GM12892 (cell line): ENCODE measurements around the gene CCDC40.

ENCODE experiments used
- POLR2A ChIP-seq: IDR thresholded peaks from 2 replicates; pipeline ENCODE4 v1.6.1; 2011; ENCODE audit warnings: low read depth, low read length, control low read depth
- POLR2AphosphoS5 ChIP-seq: IDR thresholded peaks from 2 replicates; pipeline ENCODE4 v1.6.1; 2011; ENCODE audit warnings: low read depth, low read length, control low read depth
- TAF1 ChIP-seq: IDR thresholded peaks from 2 replicates; pipeline ENCODE4 v1.6.1; 2011; ENCODE audit warnings: low read depth, mild to moderate bottlenecking, control low read depth, low read length, borderline replicate concordance

- no peak for TF ChIP-seq POLR2AphosphoS5
- TF ChIP-seq POLR2A = no peak
- TF ChIP-seq TAF1 = no peak
These were observed 61.6 kb downstream of the CCDC40 start for GRCh38 chr17:80097844-80098691.
